HG03469 (cell line): ENCODE data around the gene ZNF385D.

ENCODE experiments used
- ATAC-seq: cut with Tn5 transposase; IDR thresholded peaks from one replicate; pipeline ENCODE4 v1.9.1; 2021; ENCODE audit warnings: mild to moderate bottlenecking, moderate library complexity, moderate number of reproducible peaks; ENCODE audit not compliant: unreplicated experiment

ZNF385D gene

GRCh38 chr3:21462141-21462540, 288.9 kb downstream of the ZNF385D start:
- no peak for ATAC-seq

DNA sequence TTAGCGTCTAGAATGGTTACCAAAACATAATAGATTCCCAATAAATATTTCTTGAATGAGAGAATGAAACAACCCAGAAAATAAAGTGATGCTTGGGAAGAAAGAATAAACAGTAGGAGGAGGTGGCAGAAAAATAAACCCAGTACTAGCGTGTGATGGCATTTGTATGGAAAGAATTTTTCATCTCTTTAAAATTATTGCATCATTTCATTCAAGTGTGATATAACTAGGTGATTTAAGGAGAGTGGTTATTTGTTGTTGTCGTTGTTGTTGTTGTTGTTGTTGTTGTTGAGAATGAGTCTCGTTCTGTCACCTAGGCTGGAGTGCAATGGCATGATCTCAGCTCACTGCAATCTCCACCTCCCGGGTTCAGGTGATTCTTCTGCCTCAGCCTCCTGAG, 293.9 kb downstream of the ZNF385D start:
- no peak for ATAC-seq

GRCh38 chr3:21449738-21450137, 301.3 kb downstream of the ZNF385D start:
- ATAC-seq, result no peak

GRCh38 chr3:21447476-21448151, 303.4 kb downstream of the ZNF385D start:
- ATAC-seq, result no peak

GRCh38 chr3:21446945-21447475, 304.0 kb downstream of the ZNF385D start:
- ATAC-seq, result no peak

GRCh38 chr3:21446027-21446426, 305.0 kb downstream of the ZNF385D start:
- ATAC-seq, result no peak

DNA sequence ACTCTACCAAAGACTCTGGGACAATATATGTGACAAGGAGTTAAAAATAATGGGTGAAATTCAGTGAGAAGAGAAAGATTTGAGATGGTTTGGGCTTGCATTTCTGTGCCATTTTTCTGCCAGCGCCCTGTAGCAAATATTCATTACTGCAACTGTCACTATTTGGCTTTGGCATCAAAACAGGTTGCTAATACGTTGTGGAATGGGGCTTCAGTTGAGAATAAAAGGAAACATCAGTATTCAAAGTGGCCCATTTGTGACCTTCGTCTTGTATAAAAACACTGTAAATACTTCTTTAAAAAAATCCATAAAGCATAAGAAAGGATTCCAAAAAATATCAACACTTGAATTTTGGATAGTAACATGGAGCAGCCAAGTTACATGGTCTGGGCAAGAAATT, 309.2 kb downstream of the ZNF385D start:
- no peak for ATAC-seq

- ATAC-seq, result no peak
Measured at GRCh38 chr3:21436835-21437234, 314.2 kb downstream of the ZNF385D start.

DNA sequence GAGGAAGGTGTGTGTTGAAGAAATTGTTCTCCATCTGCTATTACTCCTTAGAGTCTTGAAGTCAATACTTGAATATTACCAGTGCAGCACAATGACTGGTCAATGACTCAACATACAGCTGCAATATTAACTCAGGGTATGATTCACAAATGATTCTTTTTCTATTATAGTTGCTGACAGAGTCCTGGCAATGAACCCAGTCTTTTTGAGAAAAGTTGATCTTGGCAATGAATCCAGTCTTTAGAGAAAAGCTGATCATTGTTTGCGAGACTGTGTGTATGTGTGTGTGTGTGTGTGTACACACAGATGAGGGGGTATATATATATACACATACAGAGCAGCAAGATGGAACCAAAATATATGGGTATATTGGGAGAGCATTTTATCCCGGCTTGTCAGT, 315.1 kb downstream of the ZNF385D start:
- ATAC-seq, result no peak

DNA sequence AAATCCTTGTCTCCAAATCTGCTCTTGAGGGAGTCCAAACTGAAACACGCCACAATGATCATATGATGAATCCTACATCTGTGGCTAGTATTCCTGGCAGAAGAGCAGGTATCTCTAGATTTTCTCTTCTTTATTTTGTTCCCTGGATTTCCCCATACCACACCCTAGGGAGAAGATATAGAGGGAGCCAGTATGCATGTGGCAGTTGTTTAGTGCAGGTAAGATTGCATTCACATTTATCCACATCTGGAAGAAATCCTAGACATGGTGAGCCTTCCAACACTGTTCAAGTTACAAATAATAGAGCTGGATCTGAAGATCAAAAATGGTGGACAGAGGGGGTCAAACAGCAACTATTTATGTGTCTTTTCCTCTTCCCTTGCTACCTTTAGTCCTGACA, 316.7 kb downstream of the ZNF385D start:
- no peak for ATAC-seq

GRCh38 chr3:21433751-21434150, 317.3 kb downstream of the ZNF385D start:
- no peak for ATAC-seq

DNA sequence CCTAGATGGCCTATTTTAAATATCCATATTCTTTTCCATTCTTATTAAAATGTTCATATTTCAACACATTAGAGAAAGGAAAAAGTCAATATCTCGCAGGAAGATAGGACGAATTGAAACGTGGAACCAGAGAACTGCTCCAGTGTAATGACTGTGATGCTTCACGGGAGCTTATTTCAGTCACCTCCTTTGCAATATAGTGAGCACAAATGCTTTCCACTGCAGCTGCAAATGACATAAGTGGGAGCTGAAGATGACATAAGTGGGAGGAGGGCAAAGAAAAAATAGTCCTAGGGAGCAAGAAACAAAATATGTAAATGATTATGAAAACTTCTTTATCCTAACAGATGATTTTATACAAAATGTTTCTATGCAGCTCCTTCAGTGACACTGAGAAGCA, 324.1 kb downstream of the ZNF385D start:
- ATAC-seq, result no peak

DNA sequence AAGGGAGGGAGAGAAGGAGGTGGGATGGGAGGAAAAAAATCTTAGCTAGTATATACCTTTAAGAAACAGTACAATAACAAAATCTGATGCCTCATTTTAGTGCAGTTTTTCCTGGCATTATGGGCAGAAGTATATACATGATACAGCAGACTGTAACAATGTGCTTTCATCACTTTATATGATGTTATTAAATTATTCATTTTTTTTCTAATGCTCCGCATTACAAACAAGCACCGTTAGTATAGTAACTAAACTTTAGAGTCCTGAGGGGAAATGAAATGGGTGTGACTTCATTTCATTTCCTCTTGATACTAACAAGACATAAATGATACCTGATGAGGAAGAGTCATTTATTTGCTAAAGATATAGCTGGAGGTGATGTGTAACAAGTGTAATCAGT, 325.3 kb downstream of the ZNF385D start:
- ATAC-seq, result no peak

DNA sequence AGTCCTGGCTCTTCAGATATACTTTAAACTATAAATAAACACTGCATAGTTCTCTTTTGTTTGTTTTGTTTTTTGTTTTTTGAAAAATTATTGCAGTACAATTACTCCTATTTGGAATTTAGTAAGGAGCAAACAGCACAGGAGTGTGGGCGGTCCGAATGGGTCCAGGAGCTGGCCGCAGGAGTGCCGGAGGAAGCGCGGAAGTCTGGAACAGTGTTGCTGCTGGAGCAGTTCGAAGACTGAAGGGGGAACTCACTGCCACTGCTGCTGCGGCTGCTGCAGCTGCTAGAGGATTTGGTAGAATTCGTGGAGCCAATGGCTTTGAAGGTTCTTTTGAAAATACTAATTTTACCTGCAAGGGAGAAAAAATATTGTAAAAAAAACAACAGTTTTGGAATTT, 329.9 kb downstream of the ZNF385D start:
- no peak for ATAC-seq

DNA sequence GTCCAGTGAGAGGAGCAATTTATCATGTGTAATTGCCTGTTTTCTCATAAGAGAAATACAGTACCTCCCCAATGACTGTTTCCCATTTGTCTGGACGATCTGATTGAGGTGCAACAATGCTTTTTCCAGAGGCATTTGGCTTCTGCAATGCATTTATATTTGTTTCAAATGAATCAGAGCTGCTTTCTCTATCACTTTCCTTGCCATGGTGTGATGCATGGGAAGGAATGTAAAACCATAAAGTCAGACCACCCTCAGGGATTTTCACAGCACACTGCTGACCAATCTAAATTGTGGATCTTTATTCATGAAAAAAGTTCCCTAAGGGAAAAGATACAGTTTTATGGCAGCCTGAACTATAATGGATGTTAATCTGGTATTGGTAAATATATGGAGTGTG, 333.0 kb downstream of the ZNF385D start:
- no peak for ATAC-seq

DNA sequence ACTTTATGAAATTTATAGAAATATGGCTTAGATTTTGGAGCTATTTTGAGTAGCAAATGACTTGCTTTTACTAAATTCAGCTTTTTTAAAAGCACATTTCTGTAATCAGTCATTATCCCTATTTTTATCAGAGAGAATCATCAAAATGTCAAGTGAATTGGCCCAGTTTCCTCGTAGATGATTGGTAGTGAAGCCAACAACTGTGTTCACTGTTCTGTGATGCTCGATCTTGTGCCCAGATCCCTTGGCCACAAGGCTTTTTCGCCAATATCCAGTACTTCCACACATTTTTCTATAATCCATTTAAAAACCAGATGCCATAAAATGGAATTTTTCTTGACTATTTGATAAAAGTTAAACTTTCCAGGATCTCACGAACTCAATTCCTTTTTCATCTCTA, 336.5 kb downstream of the ZNF385D start:
- no peak for ATAC-seq

- ATAC-seq, result no peak
Measured at GRCh38 chr3:21411058-21411457, 340.0 kb downstream of the ZNF385D start.

DNA sequence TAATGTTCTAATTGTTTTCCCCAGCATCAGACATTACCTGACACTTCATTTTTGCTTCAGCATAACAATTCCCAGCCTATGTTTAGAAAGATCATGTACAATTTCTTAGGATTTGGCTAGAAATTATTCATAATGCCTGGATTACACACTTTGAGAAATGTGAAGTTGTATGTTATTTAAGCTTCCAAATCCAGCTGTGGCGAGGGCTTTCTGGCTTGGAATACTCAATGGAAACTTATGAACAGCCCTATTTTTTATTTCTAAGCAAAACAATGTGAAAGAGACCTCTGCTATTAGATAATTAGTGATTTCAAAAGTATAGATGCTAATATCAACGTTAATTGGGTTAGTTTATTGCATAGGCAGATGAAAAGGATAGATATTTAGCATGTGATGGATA, 341.6 kb downstream of the ZNF385D start:
- no peak for ATAC-seq

GRCh38 chr3:21407743-21408142, 343.3 kb downstream of the ZNF385D start:
- no peak for ATAC-seq

- no peak for ATAC-seq
Measured at GRCh38 chr3:21405671-21406667, 345.0 kb downstream of the ZNF385D start.

- no peak for ATAC-seq
Measured at GRCh38 chr3:21398461-21398860, 352.5 kb downstream of the ZNF385D start.
